Coronary artery (tissue), 2 donors: ENCODE measurements around the gene CFAP57.

Source experiments
- DNase-seq: peaks from one replicate; pipeline ENCODE4 v3.0.0-alpha.2; 2017; ENCODE audit warnings: low spot score
- H3K27ac ChIP-seq, 2 donors: fragments of 200-600 bp; sonication (generic); one replicate each; pipeline ENCODE4 v1.5.1; 2016 to 2019
- H3K4me3 ChIP-seq: fragments of 200-600 bp; sonication (generic); 2 replicates; pipeline ENCODE4 v1.5.1; 2016; ENCODE audit warnings: mild to moderate bottlenecking, moderate library complexity
- CTCF ChIP-seq: fragments of 200-600 bp; sonication (generic); IDR thresholded peaks from one replicate; pipeline ENCODE4 v1.5.1; 2019; ENCODE audit warnings: antibody characterized with exemption

The CFAP57 gene

GRCh38 chr1:43171876-43172526, at the start of gene CFAP57, which contains the start of gene EBNA1BP2:
CFAP57 (plus strand) TSS chr1:43172330; CDS start chr1:43172754, 424 bp downstream.
EBNA1BP2 (minus strand) TSS chr1:43172290; CDS start chr1:43172118, 172 bp downstream.
- peak within 1 kb of the TSS; percentile 92 for H3K4me3 ChIP-seq
- H3K27ac ChIP-seq, result peak within 1 kb of the TSS in 1 of 2 donors; percentile 62
- TF ChIP-seq CTCF, result no peak
- peak; percentile 94 for DNase-seq

GRCh38 chr1:43123031-43123430, 49.1 kb upstream of the CFAP57 start:
- DNase-seq, result no peak

GRCh38 chr1:43128816-43129215, 43.3 kb upstream of the CFAP57 start:
- no peak for DNase-seq
- no peak for TF ChIP-seq CTCF
- H3K27ac ChIP-seq, result no peak overlapping the region
- H3K4me3 ChIP-seq, result no peak overlapping the region

More at GRCh38 chr1:43123031-43123430, 49.1 kb upstream of the CFAP57 start:
- H3K4me3 ChIP-seq, result no peak overlapping the region
- H3K27ac ChIP-seq, result no peak overlapping the region
- no peak for TF ChIP-seq CTCF

GRCh38 chr1:43129426-43129825, 42.7 kb upstream of the CFAP57 start:
- DNase-seq, result no peak
- H3K27ac ChIP-seq, result no peak overlapping the region
- TF ChIP-seq CTCF, result no peak
- no peak overlapping the region for H3K4me3 ChIP-seq

- no peak for TF ChIP-seq CTCF
- DNase-seq, result no peak
- Histone ChIP-seq H3K27ac (no peak overlapping the region), H3K4me3 (no peak overlapping the region)
Measured at GRCh38 chr1:43134068-43134467, 38.1 kb upstream of the CFAP57 start.

GRCh38 chr1:43134640-43135039, 37.5 kb upstream of the CFAP57 start:
- TF ChIP-seq CTCF, result no peak
- DNase-seq, result no peak
- Histone ChIP-seq H3K4me3 (no peak overlapping the region), H3K27ac (no peak overlapping the region)
